GM18861 (cell line): ENCODE data around the gene CD84.
"Not testable (repeated sequence)": the region's sequence is repeated elsewhere in the genome, so short reads cannot be mapped to it uniquely, and the experiment has no call there.

ENCODE experiments used
- ATAC-seq: cut with Tn5 transposase; IDR thresholded peaks from one replicate; pipeline ENCODE4 v1.9.1; 2021; ENCODE audit not compliant: unreplicated experiment

Gene CD84

DNA sequence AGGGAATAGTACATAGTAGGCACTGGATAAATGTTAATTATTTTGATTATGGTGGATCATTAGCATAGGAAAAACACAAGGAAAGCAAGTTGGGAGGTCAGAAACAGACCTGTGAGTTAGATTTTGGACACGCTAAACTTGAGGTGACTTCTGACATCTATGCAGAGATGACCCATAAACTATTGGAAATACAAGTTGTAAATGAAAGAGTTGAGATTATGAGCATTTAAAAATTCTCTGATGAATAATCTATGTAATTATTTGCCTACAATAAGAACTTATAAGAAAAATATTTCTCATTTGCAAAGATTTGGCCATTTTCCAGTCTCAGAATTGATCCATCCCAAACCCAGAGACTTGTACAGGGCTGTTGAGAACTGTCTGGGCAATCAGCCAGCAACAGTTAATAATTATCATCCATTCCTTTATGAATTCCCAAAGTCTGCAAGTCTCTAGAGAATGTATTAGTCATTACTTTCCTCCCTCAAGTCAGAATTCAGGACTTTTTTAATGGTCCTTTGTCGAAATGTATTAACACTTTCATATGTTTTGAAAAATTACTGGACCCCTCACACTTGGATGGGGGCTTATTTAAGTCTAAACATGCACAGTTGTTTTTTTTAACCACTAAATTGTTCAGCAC, 36.9 kb downstream of the CD84 start:
- ATAC-seq, result no peak

GRCh38 chr1:160541622-160542302, 37.5 kb downstream of the CD84 start:
- no peak for ATAC-seq

GRCh38 chr1:160540859-160541233, 38.5 kb downstream of the CD84 start:
- no peak for ATAC-seq

GRCh38 chr1:160539990-160540858, 39.1 kb downstream of the CD84 start:
- ATAC-seq, result peak; percentile 85

- no peak for ATAC-seq
Measured at GRCh38 chr1:160539684-160539989, 39.7 kb downstream of the CD84 start.

DNA sequence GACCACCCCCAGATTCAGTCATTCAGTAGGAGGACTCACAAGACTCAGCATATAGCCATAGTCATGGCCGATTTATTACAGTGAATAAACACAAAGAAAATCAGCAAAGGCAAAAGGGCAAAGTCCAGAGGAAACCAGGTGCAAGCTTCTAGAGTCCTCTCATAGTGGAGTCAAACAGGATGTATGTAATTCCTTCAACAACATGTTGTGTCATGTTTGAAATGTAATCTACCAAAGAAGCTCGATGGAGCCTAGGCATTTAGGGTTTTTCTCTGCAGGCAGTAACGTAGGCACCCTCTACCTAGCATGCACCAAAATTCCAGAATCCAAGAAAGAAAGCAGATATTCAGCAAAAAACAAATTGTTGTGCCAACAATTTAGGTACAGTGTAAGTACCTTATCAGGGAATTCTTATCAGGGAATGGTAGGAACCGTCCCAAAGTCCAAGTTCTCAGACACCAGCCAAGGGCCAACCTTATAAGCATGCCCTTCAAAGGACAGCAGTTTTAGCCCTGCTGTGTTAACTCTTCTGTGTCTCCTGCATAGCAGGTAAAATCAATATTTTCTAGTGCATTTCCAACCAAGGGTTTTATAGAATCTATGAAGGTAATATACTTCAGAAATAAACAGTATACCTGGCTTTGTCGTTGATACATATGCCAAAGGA, 40.2 kb downstream of the CD84 start:
- ATAC-seq, result no peak

DNA sequence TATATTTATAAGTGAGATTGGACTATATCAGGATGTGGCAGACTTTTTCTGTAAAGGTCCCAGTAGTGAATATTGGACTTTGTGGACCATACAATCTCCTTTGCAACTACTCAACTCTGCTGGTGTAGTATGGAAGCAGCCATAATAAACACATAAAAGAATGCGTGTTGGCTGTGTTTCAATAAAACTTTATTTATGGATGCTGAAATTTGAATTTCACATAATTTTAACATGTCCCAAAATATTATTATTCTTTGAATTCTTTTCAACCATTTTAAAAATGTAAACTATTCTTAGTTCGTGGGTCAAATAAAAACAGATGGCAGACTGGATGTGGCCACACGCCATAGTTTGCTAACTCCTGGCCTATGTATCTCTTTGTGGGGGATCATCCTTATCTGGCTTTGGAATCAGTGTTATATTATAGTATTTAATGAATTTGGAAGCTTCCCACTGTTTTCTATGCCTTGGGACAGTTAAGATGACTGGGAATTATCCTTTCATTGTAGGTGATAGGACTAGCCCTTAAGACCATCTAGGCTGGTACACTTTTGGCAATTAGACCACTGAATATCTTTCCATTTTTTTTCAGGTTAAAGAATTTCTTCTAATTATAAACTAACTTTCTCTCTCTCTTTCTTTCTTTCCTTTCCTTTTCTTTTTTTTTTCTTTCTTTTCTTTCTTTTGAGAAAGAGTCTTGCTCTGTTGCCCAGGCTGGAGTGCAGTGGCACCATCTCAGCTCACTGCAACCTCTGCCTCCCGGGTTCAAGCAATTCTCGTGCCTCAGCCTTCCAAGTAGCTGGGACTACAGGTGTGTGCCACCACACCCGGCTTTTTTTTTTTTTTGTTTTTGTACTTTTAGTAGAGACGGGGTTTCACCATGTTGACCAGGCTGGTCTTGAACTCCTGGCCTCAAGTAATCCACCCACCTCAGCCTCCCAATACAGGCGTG, 41.3 kb downstream of the CD84 start:
- no peak for ATAC-seq

GRCh38 chr1:160534823-160535605, 44.3 kb downstream of the CD84 start:
- no peak for ATAC-seq

GRCh38 chr1:160532557-160532813, 46.8 kb downstream of the CD84 start:
- ATAC-seq, result not testable (repeated sequence)

DNA sequence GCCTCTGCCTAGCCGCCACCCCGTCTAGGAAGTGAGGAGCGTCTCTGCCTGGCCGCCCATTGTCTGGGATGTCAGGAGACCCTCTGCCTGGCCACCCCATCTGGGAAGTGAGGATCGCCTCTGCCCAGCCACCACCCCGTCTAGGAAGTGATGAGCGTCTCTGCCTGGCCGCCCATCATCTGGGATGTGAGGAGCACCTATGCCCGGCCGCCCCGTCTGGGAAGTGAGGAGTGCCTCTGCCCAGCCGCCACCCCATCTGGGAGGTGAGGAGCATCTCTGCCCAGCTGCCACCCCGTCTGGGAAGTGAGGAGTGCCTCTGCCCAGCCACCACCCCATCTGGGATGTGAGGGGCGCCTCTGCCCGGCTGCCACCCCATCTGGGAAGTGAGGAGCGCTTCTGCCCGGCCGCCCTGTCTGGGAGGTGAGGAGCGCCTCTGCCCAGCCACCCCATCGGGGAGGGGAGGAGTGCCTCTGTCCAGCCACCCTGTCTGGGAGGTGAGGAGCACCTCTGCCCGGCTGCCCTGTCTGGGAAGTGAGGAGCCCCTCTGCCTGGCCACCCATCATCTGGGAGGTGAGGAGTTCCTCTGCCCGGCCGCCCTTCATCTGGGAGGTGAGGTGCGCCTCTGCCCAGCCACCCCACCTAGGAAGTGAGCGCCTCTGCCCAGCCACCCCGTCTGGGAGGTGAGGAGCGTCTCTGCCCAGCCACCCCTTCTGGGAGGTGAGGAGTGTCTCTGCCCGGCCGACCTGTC, 47.3 kb downstream of the CD84 start:
- not testable (repeated sequence) for ATAC-seq

- ATAC-seq, result not testable (repeated sequence)
Measured at GRCh38 chr1:160529401-160529952, 49.8 kb downstream of the CD84 start.

- not testable (repeated sequence) for ATAC-seq
Measured at GRCh38 chr1:160523789-160524188, 55.5 kb downstream of the CD84 start.

DNA sequence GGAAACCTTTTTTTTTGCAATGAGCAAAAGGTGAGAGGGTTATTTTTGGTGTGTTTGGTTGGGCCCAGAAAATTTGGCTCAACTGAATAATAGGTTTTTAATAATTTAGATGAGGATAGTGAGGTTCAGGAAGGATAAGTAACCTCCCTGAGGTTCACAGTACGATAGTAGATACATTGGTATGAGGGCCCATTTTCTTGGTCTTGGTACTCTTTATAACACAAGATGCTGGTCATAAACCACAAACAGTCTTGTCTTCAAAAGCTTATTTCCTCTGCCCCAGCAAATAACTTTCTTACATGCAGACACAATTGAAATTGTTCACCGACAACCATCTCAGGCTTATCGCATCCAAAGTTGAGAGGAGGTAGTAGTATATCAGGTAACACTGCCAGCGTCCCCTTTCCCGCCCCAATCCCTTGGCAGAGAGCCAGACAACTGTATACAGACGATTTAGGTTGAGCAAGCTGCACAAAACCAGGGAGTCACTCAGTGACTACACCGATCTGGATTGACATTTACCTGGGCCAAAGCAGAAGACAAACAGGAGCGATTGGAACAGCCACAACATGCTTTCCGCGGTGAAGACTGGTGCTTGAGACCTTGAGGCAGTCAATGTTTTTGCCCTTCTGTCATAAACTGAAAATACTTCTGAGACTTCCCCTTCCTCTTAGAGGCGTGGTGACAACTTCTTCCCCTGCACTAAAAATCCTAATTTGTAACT, 56.5 kb downstream of the CD84 start, which contains the start of gene SLAMF6:
Gene SLAMF6 (minus strand): TSS at position 634 of the 724 bp plus-strand sequence. CDS start 63 bp downstream, at position 571.
- ATAC-seq, result no peak

DNA sequence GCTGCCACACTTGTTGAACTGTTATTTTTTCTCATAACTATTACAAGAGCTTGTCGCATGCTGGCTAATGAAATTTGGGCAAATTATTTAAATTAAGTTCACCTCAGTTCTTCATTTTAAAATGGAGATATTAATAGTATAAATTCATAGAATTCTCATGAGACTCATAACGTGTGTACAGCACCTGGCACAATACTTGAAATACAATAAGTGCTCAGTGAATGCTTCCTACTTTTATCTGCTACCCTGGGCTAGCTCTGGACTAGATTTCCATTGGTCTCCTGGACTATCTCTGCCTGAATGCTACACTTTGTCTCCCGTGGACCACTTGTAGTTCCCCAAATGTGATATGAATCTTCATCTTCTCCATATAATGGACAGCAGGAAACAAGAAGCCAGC, 57.2 kb downstream of the CD84 start:
- no peak for ATAC-seq

- no peak for ATAC-seq
Measured at GRCh38 chr1:160521554-160521953, 57.7 kb downstream of the CD84 start.

GRCh38 chr1:160520999-160521398, 58.3 kb downstream of the CD84 start:
- no peak for ATAC-seq

- no peak for ATAC-seq
Measured at GRCh38 chr1:160520582-160520981, 58.7 kb downstream of the CD84 start.
